ENCODE data around the gene GMDS. TPM values are rescaled to one million over a fixed set of nuclear protein-coding genes. Genes with fewer than 3 reads are reported as not detected.
A peak's percentile ranks its signal among the peaks of the same experiment; 100 is the strongest.

The GMDS gene
- total and polyA plus RNA-seq, 2 experiments from 2014 or later = 6.3 to 17.7 TPM

DNA sequence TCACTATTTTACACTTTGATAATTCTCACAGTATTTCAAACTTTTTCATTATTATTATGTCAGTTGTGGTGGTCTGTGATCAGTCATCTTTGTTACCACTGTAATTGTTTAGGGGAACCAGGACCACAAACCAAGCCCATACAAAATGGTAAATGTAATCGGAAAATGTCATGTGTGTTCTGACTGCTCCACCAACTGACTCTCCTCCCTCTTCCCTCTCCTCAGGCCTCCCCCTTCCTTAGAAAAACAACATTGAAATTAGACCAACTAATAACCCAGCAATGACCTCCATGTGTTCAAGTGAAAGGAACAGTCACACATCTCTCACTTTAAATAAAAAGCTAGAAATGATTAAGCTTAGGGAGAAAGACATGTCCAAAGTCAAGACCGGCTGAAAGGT lies 63.8 kb downstream of the GMDS start:
- Histone ChIP-seq H3K9me3 (ENCODE audit: low read depth) (no peaks in the 10 kb centered on the region), H3K4me1 (ENCODE audit: low read depth) (no peaks in the 10 kb centered on the region)
- TF ChIP-seq, protein P1, sequence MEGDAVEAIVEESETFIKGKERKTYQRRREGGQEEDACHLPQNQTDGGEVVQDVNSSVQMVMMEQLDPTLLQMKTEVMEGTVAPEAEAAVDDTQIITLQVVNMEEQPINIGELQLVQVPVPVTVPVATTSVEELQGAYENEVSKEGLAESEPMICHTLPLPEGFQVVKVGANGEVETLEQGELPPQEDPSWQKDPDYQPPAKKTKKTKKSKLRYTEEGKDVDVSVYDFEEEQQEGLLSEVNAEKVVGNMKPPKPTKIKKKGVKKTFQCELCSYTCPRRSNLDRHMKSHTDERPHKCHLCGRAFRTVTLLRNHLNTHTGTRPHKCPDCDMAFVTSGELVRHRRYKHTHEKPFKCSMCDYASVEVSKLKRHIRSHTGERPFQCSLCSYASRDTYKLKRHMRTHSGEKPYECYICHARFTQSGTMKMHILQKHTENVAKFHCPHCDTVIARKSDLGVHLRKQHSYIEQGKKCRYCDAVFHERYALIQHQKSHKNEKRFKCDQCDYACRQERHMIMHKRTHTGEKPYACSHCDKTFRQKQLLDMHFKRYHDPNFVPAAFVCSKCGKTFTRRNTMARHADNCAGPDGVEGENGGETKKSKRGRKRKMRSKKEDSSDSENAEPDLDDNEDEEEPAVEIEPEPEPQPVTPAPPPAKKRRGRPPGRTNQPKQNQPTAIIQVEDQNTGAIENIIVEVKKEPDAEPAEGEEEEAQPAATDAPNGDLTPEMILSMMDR (IDR thresholded peaks at IDR 0.05; ENCODE audit: low read depth, low read length) = no peak

DNA sequence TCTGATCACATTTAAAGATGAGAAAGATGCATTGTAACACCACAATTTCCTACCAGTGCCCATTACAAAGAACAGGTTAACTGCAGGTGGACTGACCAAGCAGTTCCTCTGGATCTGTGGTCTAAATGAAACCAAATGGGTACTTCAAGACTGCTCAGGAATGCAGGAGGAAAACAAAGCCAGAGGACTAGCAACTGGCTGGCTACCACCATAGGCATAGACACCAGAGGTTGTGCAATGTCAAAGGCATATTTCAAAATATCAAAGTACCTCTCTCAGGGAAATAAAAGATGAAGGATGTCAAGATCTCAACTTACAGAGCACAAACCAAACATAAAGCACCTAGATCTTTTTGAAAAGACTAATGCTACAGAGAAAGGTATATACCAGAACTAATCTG lies 65.5 kb downstream of the GMDS start:
- TF ChIP-seq, protein P1 (IDR thresholded peaks at IDR 0.05; ENCODE audit: low read depth, low read length) = no peak
- Histone ChIP-seq H3K27me3 (no peaks in the 10 kb centered on the region), H3K27ac (no peak overlapping the region), H3K36me3 (no peaks in the 10 kb centered on the region), H3K4me3 (no peak overlapping the region), H3K9me3 (ENCODE audit: low read depth) (no peaks in the 10 kb centered on the region), H3K4me1 (ENCODE audit: low read depth) (no peaks in the 10 kb centered on the region)
- peak in 1 of 2 donors; percentile 71 for DNase-seq (ENCODE audit: low read depth in 1 of 2, low spot score in 1 of 2)

More for the DNA sequence above, 63.8 kb downstream of the GMDS start:
- DNase-seq (ENCODE audit: low read depth in 1 of 2, low spot score in 1 of 2) = no peak
- H3K36me3 ChIP-seq = no peaks in the 10 kb centered on the region
- no peak overlapping the region for H3K27ac ChIP-seq
- H3K27me3 ChIP-seq = no peaks in the 10 kb centered on the region
- H3K4me3 ChIP-seq = no peak overlapping the region

DNA sequence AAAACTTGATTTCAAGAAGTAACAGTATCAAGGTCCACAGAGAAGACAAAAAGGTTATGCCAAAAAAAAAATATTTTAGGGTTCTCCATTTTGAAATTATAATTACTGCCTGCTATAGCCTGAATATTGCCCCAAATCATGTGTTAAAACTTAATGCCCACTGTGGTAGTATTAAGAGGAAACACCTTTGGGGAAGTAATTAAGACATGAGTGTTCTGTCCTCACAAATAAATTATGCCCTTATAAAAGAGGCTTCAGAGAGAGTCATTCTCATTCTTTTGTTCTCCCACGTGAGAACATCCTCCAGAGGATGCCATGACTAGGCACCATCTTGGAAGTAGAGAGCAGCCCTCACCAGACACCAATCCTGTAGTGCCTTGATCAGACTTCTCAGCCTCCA lies 66.2 kb downstream of the GMDS start:
- H3K9me3 ChIP-seq (ENCODE audit: low read depth) = no peaks in the 10 kb centered on the region
- H3K4me3 ChIP-seq = no peak overlapping the region
- TF ChIP-seq, protein P1 (IDR thresholded peaks at IDR 0.05; ENCODE audit: low read depth, low read length) = no peak
- no peaks in the 10 kb centered on the region for H3K27me3 ChIP-seq
- H3K4me1 ChIP-seq (ENCODE audit: low read depth) = no peaks in the 10 kb centered on the region
- no peak for DNase-seq (ENCODE audit: low read depth in 1 of 2, low spot score in 1 of 2)
- H3K27ac ChIP-seq = no peak overlapping the region
- H3K36me3 ChIP-seq = no peaks in the 10 kb centered on the region

DNA sequence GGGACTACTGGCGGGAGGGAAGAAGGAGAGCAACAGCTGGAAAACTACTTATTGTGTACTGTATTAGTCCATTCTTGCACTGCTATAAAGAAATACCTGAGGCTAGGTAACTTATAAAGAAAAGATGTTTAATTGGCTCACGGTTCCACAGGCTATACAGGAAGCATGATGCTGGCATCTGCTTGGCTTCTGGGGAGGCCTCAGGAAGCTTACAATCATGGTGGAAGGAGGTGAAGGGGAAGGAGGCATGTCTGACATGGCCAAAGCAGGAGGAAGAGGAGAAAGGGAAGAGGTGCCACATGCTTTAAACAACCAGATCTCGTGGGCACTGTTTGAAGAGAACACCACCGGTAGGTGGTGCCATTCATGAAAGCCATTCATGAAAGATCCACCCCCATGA lies 67.3 kb downstream of the GMDS start:
- DNase-seq (ENCODE audit: low read depth in 1 of 2, low spot score in 1 of 2) = no peak
- Histone ChIP-seq H3K27ac (no peak overlapping the region), H3K4me3 (no peak overlapping the region), H3K9me3 (ENCODE audit: low read depth) (no peaks in the 10 kb centered on the region), H3K36me3 (no peaks in the 10 kb centered on the region), H3K4me1 (ENCODE audit: low read depth) (no peaks in the 10 kb centered on the region), H3K27me3 (no peaks in the 10 kb centered on the region)
- TF ChIP-seq, protein P1 (IDR thresholded peaks at IDR 0.05; ENCODE audit: low read depth, low read length) = no peak

DNA sequence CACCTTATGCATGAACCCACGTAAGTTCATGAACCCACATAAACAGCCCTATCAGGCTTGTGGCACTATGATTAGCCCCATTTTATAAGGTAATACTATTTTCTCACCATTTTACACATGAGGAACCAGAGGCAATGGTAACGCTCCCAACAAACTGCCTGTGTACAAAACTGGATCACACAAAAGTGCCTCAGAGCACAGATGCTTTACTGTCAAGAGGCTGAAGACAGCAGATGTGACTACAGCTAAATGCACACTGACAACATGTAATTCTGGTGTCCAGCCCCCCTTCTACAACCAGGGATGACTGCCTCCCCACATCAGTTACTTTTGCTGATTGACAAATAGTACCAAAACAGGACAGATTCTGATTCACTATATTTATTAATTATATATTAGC lies 69.6 kb downstream of the GMDS start:
- no peak for DNase-seq (ENCODE audit: low read depth in 1 of 2, low spot score in 1 of 2)
- Histone ChIP-seq H3K27me3 (no peaks in the 10 kb centered on the region), H3K4me1 (ENCODE audit: low read depth) (peaks cover 5% of the 10 kb centered on the region), H3K4me3 (no peak overlapping the region), H3K9me3 (ENCODE audit: low read depth) (no peaks in the 10 kb centered on the region), H3K27ac (no peak overlapping the region), H3K36me3 (no peaks in the 10 kb centered on the region)
- TF ChIP-seq, protein P1 (IDR thresholded peaks at IDR 0.05; ENCODE audit: low read depth, low read length) = no peak
